GM12878 (cell line): ENCODE data around the gene FCRL6.

Experiments used
- CEBPB ChIP-seq, 2 experiments: fragments of 150-350 bp in 1 of 2; IDR thresholded peaks; 2 replicates each; pipeline ENCODE4 v1.6.1; 2012 to 2014; ENCODE audit warnings: low read depth in 2 of 2, low read length in 2 of 2, borderline replicate concordance in 1 of 2, inconsistent platforms in 1 of 2
- CHD2 ChIP-seq: IDR thresholded peaks from 2 replicates; pipeline ENCODE4 v1.6.1; 2011; ENCODE audit warnings: low read depth, low read length, improper control_type of control experiment, borderline replicate concordance
- CUX1 ChIP-seq: IDR thresholded peaks from 2 replicates; pipeline ENCODE4 v1.6.1; 2012; ENCODE audit warnings: improper control_type of control experiment, low read depth, low read length; ENCODE audit not compliant: insufficient replicate concordance
- EP300 ChIP-seq, 2 experiments: fragments of 150-350 bp in 1 of 2; IDR thresholded peaks; 2 replicates each; pipeline ENCODE4 v1.6.1; 2011 to 2012; ENCODE audit warnings: low read depth in 2 of 2, low read length in 2 of 2, borderline replicate concordance in 1 of 2, improper control_type of control experiment in 1 of 2, inconsistent platforms in 1 of 2; ENCODE audit not compliant: control insufficient read depth in 1 of 2
- MAX ChIP-seq: IDR thresholded peaks from 2 replicates; pipeline ENCODE4 v1.6.1; 2012; ENCODE audit warnings: low read depth, low read length, improper control_type of control experiment
- MTA3 ChIP-seq: IDR thresholded peaks from 2 replicates; pipeline ENCODE4 v1.6.1; 2012; ENCODE audit warnings: low read length, inconsistent platforms, borderline replicate concordance
- POLR2A ChIP-seq: IDR thresholded peaks from 2 replicates; pipeline ENCODE4 v1.6.1; 2011; ENCODE audit warnings: low read depth, mild to moderate bottlenecking, low read length
- POLR2AphosphoS5 ChIP-seq: IDR thresholded peaks from 2 replicates; pipeline ENCODE4 v1.6.1; 2011; ENCODE audit warnings: mild to moderate bottlenecking, low read length, inconsistent platforms
- RFX5 ChIP-seq: IDR thresholded peaks from 2 replicates; pipeline ENCODE4 v1.6.1; 2011; ENCODE audit warnings: low read depth, low read length, improper control_type of control experiment
- SMAD1 ChIP-seq: fragments of 450-650 bp; IDR thresholded peaks from 2 replicates; pipeline ENCODE4 v1.6.1; 2018; ENCODE audit warnings: mild to moderate bottlenecking, low read depth; ENCODE audit not compliant: partially characterized antibody
- SP1 ChIP-seq: IDR thresholded peaks from one replicate; pipeline ENCODE4 v1.6.1; 2011; ENCODE audit warnings: low read depth, low read length
- TCF3 ChIP-seq: IDR thresholded peaks from 2 replicates; pipeline ENCODE4 v1.6.1; 2012; ENCODE audit warnings: low read depth, mild to moderate bottlenecking, low read length, borderline replicate concordance; ENCODE audit not compliant: insufficient read depth
- TF ChIP-seq, protein P1 (sequence below): fragments of 450-650 bp; IDR thresholded peaks from 2 replicates; pipeline ENCODE4 v1.6.1; 2017; ENCODE audit warnings: mild to moderate bottlenecking
- TF ChIP-seq, protein P2 (sequence below): IDR thresholded peaks from 2 replicates; pipeline ENCODE4 v1.6.1; 2011; ENCODE audit warnings: low read depth, mild to moderate bottlenecking, low read length, moderate library complexity, borderline replicate concordance; ENCODE audit errors: extremely low read depth

- TF ChIP-seq RFX5: no peak
- no peak for TF ChIP-seq MTA3
- TF ChIP-seq SMAD1: no peak
- TF ChIP-seq EP300 (IDR thresholded peaks at IDR 0.05; ENCODE audit: borderline replicate concordance in 1 of 2, control insufficient read depth in 1 of 2, low read depth in 2 of 2, low read length in 2 of 2): no peak
- no peak for TF ChIP-seq SP1
- TF ChIP-seq, protein P1, sequence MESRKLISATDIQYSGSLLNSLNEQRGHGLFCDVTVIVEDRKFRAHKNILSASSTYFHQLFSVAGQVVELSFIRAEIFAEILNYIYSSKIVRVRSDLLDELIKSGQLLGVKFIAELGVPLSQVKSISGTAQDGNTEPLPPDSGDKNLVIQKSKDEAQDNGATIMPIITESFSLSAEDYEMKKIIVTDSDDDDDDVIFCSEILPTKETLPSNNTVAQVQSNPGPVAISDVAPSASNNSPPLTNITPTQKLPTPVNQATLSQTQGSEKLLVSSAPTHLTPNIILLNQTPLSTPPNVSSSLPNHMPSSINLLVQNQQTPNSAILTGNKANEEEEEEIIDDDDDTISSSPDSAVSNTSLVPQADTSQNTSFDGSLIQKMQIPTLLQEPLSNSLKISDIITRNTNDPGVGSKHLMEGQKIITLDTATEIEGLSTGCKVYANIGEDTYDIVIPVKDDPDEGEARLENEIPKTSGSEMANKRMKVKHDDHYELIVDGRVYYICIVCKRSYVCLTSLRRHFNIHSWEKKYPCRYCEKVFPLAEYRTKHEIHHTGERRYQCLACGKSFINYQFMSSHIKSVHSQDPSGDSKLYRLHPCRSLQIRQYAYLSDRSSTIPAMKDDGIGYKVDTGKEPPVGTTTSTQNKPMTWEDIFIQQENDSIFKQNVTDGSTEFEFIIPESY: no peak
- TF ChIP-seq TCF3: no peak
- TF ChIP-seq POLR2A: no peak
- TF ChIP-seq, protein P2, sequence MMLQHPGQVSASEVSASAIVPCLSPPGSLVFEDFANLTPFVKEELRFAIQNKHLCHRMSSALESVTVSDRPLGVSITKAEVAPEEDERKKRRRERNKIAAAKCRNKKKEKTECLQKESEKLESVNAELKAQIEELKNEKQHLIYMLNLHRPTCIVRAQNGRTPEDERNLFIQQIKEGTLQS: no peak
- TF ChIP-seq POLR2AphosphoS5: no peak
- no peak for TF ChIP-seq CEBPB (IDR thresholded peaks at IDR 0.05; ENCODE audit: borderline replicate concordance in 1 of 2, low read depth in 2 of 2, low read length in 2 of 2)
- TF ChIP-seq CHD2: no peak
- no peak for TF ChIP-seq MAX
- TF ChIP-seq CUX1: no peak
These were observed 27.7 kb upstream of the FCRL6 start for GRCh38 chr1:159774465-159774864.
